ENCODE measurements around the gene MBD4.

Gene MBD4

DNA sequence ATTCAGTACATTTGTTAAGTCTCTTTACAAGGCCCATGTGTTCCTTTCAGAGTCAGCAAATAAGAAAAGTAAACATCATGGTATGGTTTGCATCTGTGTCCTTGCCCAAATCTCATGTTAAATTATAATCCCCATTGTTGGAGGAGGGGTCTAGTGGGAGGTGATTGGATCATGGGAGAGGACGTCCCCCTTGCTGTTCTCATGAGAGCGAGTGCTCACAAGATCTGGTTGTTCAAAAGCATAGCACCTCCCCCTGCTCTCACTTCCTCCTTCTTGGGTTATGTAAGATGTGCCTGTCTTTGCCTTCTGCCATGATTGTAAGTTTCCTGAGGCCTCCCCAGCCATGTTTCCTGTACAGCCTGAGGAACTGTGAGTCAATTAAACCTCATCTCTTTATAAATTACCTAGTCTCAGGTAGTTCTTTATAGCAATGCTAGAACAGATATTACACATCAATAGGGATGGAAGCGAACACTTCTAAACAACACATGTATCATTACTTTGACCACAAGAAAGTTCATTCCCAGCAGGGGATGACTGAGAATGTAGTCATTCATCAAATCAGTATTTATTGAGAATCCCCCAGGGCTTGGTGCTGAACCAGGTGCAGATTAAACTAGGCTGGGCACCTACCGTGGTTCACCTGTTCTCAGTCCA lies 15.4 kb downstream of the MBD4 start:
- Histone ChIP-seq H3K4me1 (ENCODE audit: insufficient read depth, low read length, severe bottlenecking) (peaks cover 27% of the 10 kb centered on the region), H3K9me3 (ENCODE audit: low read length) (no peaks in the 10 kb centered on the region), H3K36me3 (ENCODE audit: insufficient read depth, low read length) (no peaks in the 10 kb centered on the region; the same call in 1 of the 2 replicates), H3K4me3 (ENCODE audit: low read depth, low read length, poor library complexity, severe bottlenecking) (no peak overlapping the region), H3K79me2 (ENCODE audit: insufficient read depth, low read length) (no peaks in the 10 kb centered on the region), H2AFZ (ENCODE audit: low read length) (0 out of 2 replicates have a peak overlapping the region, but pooled peaks have one; percentile 26), H3K27ac (ENCODE audit: low read depth, low read length, poor library complexity, severe bottlenecking) (no peak overlapping the region), H3K9me2 (ENCODE audit: low read depth, low read length) (no peaks in the 10 kb centered on the region), H3K27me3 (ENCODE audit: insufficient read depth, low read length) (no peaks in the 10 kb centered on the region), H3K4me2 (ENCODE audit: low read length) (no peak overlapping the region), H4K20me1 (ENCODE audit: insufficient read depth, low read length) (no peaks in the 10 kb centered on the region), H3F3A (ENCODE audit: insufficient read depth, low read length) (0 out of 2 replicates have a peak, but pooled peaks cover 1% of the 10 kb centered on the region), H3K9ac (ENCODE audit: low read length) (no peak overlapping the region)
- TF ChIP-seq EZH2 (IDR thresholded peaks at IDR 0.05; ENCODE audit: borderline replicate concordance, low read length): no peak
- TF ChIP-seq, protein P1, sequence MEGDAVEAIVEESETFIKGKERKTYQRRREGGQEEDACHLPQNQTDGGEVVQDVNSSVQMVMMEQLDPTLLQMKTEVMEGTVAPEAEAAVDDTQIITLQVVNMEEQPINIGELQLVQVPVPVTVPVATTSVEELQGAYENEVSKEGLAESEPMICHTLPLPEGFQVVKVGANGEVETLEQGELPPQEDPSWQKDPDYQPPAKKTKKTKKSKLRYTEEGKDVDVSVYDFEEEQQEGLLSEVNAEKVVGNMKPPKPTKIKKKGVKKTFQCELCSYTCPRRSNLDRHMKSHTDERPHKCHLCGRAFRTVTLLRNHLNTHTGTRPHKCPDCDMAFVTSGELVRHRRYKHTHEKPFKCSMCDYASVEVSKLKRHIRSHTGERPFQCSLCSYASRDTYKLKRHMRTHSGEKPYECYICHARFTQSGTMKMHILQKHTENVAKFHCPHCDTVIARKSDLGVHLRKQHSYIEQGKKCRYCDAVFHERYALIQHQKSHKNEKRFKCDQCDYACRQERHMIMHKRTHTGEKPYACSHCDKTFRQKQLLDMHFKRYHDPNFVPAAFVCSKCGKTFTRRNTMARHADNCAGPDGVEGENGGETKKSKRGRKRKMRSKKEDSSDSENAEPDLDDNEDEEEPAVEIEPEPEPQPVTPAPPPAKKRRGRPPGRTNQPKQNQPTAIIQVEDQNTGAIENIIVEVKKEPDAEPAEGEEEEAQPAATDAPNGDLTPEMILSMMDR (IDR thresholded peaks at IDR 0.05; ENCODE audit: low read length): no peak

DNA sequence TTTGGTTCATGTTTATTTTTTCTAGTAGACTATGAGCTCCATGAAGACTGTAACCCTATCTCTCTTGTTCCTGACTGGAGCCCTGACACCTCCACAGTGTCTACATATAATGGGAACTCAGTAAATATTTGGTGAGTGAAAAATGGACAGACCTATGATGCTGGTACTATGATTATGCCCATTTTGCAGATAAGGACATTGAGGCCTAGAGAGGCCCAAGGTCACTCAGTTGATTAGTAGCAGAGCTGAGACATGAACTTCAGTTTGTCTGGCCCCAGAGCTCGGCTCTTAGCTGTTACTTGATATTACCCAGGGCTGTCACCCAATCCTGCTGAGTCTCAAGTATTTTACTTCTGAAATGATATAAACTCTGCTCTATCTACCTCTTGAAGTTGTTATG lies 16.9 kb downstream of the MBD4 start:
- TF ChIP-seq, protein P1 (IDR thresholded peaks at IDR 0.05; ENCODE audit: low read length): no peak
- no peak for TF ChIP-seq EZH2 (IDR thresholded peaks at IDR 0.05; ENCODE audit: borderline replicate concordance, low read length)
- Histone ChIP-seq H3K4me2 (ENCODE audit: low read length) (no peak overlapping the region), H3K27ac (ENCODE audit: low read depth, low read length, poor library complexity, severe bottlenecking) (no peak overlapping the region)

DNA sequence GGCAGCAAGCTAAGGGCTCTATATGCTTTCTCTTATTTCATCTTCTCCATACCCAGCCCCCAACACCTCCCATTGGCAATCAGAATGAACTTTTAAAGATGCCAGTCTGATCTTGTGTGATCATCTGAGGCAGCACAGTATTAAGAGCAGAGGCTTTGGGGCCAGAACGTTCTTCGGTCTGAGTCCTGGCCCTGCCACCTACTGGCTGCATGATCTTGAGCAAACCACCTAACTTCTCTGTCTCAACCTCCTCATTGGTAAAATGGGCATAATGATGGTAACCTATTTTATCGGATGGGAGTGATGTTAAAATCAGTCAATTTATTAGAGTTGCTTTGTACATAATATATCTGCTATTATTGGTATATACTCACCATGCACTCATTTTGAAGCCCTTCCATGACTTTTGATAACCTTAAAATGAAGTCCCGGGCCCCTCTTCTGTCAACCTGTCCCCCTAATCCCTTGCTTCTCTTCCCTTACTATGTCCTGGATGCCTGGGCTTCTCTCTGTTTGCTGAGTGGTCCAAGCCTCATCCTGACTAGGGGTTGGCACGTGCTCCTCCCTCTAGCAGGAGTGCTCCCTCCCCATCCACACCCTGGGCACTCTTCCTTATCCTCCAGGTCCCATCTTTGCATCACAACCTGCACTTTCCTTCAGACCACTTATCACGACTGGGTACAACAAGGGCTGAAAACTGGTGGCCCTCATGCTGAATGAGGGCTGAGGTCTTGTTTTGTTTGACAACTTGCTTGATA lies 17.6 kb downstream of the MBD4 start:
- no peak overlapping the region for H3K27ac ChIP-seq (ENCODE audit: low read depth, low read length, poor library complexity, severe bottlenecking)
- H3K9ac ChIP-seq (ENCODE audit: low read length): no peak overlapping the region
- H3K4me2 ChIP-seq (ENCODE audit: low read length): no peak overlapping the region
- H3K79me2 ChIP-seq (ENCODE audit: insufficient read depth, low read length): no peaks in the 10 kb centered on the region
- peaks cover 18% of the 10 kb centered on the region for H3K4me1 ChIP-seq (ENCODE audit: insufficient read depth, low read length, severe bottlenecking)
- H3K27me3 ChIP-seq (ENCODE audit: insufficient read depth, low read length): no peaks in the 10 kb centered on the region
- no peaks in the 10 kb centered on the region for H4K20me1 ChIP-seq (ENCODE audit: insufficient read depth, low read length)
- no peak for TF ChIP-seq EZH2 (IDR thresholded peaks at IDR 0.05; ENCODE audit: borderline replicate concordance, low read length)
- TF ChIP-seq, protein P1 (IDR thresholded peaks at IDR 0.05; ENCODE audit: low read length): peak; percentile 62
- H3K4me3 ChIP-seq (ENCODE audit: low read depth, low read length, poor library complexity, severe bottlenecking): no peak overlapping the region
- H3K9me2 ChIP-seq (ENCODE audit: low read depth, low read length): no peaks in the 10 kb centered on the region
- no peaks in the 10 kb centered on the region for H3K9me3 ChIP-seq (ENCODE audit: low read length)
- no peak overlapping the region for H2AFZ ChIP-seq (ENCODE audit: low read length)
- no peaks in the 10 kb centered on the region; the same call in 1 of the 2 replicates for H3K36me3 ChIP-seq (ENCODE audit: insufficient read depth, low read length)
- H3F3A ChIP-seq (ENCODE audit: insufficient read depth, low read length): no peaks in the 10 kb centered on the region

More for the DNA sequence above, 16.9 kb downstream of the MBD4 start:
- H3F3A ChIP-seq (ENCODE audit: insufficient read depth, low read length): no peaks in the 10 kb centered on the region
- H3K4me3 ChIP-seq (ENCODE audit: low read depth, low read length, poor library complexity, severe bottlenecking): no peak overlapping the region
- H4K20me1 ChIP-seq (ENCODE audit: insufficient read depth, low read length): no peaks in the 10 kb centered on the region
- no peaks in the 10 kb centered on the region for H3K27me3 ChIP-seq (ENCODE audit: insufficient read depth, low read length)
- H3K9ac ChIP-seq (ENCODE audit: low read length): no peak overlapping the region
- H2AFZ ChIP-seq (ENCODE audit: low read length): no peak overlapping the region
- H3K9me2 ChIP-seq (ENCODE audit: low read depth, low read length): no peaks in the 10 kb centered on the region
- no peaks in the 10 kb centered on the region for H3K9me3 ChIP-seq (ENCODE audit: low read length)
- no peaks in the 10 kb centered on the region for H3K79me2 ChIP-seq (ENCODE audit: insufficient read depth, low read length)
- peaks cover 13% of the 10 kb centered on the region for H3K4me1 ChIP-seq (ENCODE audit: insufficient read depth, low read length, severe bottlenecking)
- no peaks in the 10 kb centered on the region; the same call in 1 of the 2 replicates for H3K36me3 ChIP-seq (ENCODE audit: insufficient read depth, low read length)
